Adrenal gland (tissue), 5 donors: ENCODE measurements around the gene PRKN.

Source experiments
- POLR2A ChIP-seq, 2 donors: fragments of 450-650 bp; IDR thresholded peaks; one replicate each; pipeline ENCODE4 v1.6.1; 2017; ENCODE audit warnings: antibody characterized with exemption in 2 of 2, mild to moderate bottlenecking in 2 of 2, moderate library complexity in 1 of 2
- TF ChIP-seq, protein P1 (sequence below), 6 experiments: fragments of 450-650 bp in 4 of 6; fragments of 200-600 bp in 2 of 6; sonication (generic) in 1 of 6; IDR thresholded peaks; 1 replicate in 5 of 6; 2 replicates in 1 of 6; pipeline versions ENCODE4 v1.5.1 to v1.8.0; 2016 to 2021; ENCODE audit warnings: antibody characterized with exemption in 6 of 6, mild to moderate bottlenecking in 2 of 6, moderate library complexity in 1 of 6
- donor health status: DM: no; HTN: no; CAD: no.

DNA sequence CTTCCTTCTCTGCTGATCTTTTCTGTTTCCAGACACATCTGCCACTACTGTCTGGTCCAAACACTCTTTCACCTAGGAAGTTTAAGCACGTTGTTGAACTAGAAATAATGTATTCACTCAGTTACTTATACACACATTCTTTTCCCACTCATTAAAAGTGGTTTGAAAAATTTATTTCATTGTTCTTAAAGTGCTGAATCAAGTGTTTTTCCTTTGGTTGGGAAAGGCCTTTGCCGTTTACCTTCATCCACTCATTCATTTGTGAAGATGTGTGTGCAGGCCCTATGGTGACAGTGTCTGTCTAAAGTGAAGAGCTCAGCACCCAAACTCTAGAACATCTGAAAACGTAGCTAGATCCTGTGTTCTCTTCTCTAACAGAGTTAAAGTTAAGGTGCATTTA is 1389.6 kb downstream of the PRKN start:
- TF ChIP-seq, protein P1, sequence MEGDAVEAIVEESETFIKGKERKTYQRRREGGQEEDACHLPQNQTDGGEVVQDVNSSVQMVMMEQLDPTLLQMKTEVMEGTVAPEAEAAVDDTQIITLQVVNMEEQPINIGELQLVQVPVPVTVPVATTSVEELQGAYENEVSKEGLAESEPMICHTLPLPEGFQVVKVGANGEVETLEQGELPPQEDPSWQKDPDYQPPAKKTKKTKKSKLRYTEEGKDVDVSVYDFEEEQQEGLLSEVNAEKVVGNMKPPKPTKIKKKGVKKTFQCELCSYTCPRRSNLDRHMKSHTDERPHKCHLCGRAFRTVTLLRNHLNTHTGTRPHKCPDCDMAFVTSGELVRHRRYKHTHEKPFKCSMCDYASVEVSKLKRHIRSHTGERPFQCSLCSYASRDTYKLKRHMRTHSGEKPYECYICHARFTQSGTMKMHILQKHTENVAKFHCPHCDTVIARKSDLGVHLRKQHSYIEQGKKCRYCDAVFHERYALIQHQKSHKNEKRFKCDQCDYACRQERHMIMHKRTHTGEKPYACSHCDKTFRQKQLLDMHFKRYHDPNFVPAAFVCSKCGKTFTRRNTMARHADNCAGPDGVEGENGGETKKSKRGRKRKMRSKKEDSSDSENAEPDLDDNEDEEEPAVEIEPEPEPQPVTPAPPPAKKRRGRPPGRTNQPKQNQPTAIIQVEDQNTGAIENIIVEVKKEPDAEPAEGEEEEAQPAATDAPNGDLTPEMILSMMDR (IDR thresholded peaks at IDR 0.05), result no peak
- no peak for TF ChIP-seq POLR2A (IDR thresholded peaks at IDR 0.05)
